ACHN (cell line): ENCODE data around the gene USP7.

Experiments
- DNase-seq: peaks from one replicate; pipeline ENCODE4 v3.0.0-alpha.2; 2015
- in situ Hi-C: cut with HindIII; loops from 2 replicates; pipeline ENCODE4 v1.10.0; 2017; ENCODE audit warnings: low sequenced_read_pairs, low pct_ligation_motif_present, low pct_unique_long_range_greater_than_20kb

Gene USP7

DNA sequence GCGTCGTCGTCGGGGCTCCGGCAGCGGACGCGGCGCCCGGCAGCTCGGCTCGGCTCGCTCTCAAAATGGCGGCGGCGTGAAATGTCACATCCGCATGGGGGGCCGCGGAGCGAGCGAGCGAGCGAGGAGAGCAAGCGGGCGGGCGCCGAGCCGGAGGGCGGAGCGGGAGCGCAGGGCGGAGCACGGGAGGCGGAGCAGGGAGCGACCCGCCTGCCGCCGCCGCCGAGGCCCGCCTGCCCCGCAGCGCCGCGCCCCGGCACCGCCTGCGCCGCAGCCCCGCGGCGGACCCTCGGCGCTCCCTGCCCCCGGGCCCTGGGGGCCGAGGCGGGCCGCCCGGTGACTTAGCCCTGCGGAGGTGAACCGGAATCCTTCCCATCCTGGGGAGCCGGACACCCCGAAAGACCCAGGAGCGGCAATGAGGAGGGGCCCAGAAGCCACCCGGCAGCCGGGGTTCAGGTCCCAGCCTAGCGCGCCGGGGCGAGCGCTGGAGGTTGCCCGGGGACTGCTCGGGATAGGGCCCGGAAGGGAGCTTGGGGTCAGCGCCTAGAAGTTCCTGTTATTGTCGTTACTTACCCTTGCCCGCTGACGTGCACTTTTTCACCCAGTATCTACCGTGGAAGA, at the start of gene USP7:
Gene USP7, minus strand, starts transcription at position 86 of the 621 bp plus-strand sequence. CDS start 621 bp downstream, outside the sequence.
- in situ Hi-C loops: no loop called here
- DNase-seq: peak; percentile 93

DNA sequence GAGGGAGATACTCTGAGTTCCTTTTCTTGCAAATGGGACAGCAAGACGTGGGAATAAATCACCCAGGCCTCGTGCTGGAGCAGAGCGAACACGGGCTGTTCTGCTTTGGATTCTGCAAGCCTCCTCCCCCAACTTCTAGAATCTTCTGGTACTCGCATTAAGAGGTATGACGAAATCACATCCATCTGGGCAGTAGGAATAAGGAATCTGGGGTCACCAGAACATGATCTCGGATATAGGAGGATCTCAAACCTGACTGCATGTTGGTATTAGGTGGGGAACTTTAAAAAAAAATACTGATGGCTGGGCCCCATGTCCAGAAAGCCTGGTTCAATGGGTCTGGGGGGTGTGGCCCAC, 49.8 kb upstream of the USP7 start:
- in situ Hi-C loops: no loop called here
- DNase-seq: no peak

DNA sequence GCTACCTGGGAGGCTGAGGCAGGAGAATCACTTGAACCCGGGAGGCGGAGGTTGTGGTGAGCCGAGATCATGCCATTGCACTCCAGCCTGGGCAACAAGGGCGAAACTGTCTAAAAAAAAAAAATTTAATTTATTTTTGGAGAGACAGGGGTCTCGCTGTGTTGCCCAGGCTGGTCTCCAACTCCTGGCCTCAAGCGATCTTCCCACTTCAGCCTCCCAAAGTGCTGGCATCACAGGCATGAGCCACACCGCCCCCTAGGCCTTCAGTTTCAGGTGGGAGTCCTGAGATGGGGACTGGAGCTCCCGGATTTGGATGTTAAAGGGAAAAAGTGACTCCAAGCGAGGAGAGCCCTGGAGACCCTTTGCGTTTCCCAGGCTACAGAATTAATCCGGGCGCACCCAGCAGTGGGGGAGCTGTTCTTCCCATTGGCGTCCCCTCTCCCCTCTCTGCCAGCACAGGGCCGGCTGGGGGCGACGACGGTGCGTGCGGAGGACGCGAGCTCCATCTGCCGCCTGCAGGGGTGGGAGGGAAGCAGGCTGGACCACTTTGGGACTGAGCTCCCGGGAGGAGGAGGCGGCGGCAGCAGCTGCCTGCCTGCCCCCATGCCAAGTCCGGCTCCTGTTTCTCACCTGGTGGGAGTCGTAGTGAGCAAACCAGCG, 49.3 kb upstream of the USP7 start:
- in situ Hi-C loops: no loop called here
- DNase-seq: no peak

GRCh38 chr16:9012330-9012729, 48.6 kb upstream of the USP7 start:
- no peak for DNase-seq
- in situ Hi-C loops: no loop called here

DNA sequence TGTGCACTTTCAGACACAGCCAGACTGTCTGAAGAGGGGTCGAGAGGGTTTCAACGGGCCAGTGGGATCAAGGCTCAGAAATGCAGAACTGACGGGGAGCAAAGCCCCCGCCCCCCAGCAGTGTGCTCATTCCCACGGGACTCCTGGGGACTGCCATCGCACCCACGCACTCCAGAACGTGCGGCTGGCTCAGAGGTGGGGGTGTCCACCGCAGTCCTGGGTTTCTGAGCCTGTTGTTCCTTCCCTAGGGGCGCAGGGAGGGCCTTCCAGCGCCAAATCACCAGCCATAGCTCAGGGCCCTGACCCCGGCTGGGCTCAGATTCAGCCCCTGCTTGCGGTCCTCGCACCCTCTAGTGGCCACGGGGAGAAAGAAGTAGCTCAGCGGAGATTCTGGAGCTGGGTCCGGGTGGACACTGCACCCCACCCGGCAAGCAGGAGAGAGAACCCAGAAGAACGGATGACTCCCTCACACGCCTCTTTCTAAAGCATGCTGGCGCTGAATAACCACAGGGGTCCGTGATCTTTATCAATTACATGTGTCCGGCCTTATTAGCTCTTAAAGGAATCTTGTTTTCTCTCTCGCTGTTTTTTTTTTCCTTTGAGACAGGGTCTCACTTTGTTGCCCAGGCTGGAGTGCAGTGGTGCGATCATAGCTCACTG, 45.0 kb upstream of the USP7 start:
- DNase-seq: peak; percentile 78
- in situ Hi-C loops: no loop called here

DNA sequence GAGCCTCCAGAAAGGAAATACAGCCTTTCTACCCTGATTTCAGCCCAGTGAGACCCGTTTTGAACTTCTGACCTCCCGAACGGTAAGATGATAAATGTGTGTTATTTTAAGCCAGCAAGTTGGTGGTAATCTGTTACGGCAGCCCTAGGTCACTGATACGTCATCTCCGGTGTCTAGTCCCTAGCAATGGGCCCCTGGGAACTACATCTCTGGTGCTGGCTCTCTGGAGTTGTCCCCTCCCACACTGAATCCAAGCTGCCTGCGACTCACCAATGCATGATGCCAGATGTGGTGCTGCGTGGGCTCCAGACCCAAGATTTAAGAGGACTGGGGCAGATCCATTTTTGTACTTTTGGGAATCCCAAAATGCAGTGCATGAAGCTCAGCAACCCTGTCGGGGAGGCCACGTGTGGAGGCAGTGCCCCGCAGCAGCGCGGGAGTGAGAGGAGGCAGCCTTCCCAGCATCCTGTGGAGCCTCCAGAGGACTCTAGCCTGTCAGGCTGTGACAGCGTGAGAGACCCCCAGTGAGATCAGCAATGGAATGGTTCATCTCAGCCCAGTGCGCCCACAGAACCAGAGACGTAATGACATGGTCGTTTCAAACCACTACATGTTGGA, 43.6 kb upstream of the USP7 start:
- no peak for DNase-seq
- in situ Hi-C loops: no loop called here

GRCh38 chr16:9004183-9004582, 40.5 kb upstream of the USP7 start:
- no peak for DNase-seq

GRCh38 chr16:9003763-9004162, 40.1 kb upstream of the USP7 start:
- in situ Hi-C loops: no loop called here
- no peak for DNase-seq

More at GRCh38 chr16:9004183-9004582, 40.5 kb upstream of the USP7 start:
- in situ Hi-C loops: no loop called here

DNA sequence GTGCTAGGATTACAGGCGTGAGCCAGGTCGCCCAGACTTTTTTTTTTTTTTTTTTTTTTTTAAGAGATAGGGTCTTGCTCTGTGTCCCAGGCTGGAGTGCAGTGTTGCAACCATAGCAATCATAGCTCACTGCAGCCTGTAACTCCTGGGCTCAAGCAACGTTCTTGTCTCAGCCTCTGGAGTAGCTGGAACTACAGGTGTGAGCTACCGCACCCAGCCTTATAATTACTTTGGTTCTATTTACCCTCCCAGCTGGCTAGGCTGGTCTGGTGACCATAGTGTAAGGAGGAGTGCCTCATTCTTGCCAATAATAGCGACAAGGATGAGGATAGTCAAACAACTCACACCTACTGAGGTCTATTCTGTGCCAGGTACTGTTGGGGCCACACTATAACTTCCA, 39.6 kb upstream of the USP7 start:
- in situ Hi-C loops: no loop called here
- no peak for DNase-seq

DNA sequence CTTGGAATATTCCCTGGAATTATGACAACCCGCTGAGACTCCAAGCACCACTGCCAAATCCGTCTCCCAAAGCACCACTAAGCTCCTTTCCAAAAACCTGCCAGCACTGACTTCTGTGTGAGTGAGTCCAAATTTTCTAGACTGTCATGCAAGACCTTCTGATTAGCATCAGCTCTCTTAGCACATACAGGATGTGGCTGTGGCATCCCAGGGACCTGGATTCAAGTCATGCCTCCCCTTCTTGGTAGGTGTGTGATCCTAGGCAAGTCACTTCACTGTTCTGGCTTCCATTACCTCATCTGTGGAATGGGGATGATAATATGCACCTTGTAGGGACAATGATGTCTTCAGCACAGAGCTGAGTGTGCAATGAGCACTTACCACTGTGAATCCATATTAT, 38.3 kb upstream of the USP7 start:
- in situ Hi-C loops: no loop called here

DNA sequence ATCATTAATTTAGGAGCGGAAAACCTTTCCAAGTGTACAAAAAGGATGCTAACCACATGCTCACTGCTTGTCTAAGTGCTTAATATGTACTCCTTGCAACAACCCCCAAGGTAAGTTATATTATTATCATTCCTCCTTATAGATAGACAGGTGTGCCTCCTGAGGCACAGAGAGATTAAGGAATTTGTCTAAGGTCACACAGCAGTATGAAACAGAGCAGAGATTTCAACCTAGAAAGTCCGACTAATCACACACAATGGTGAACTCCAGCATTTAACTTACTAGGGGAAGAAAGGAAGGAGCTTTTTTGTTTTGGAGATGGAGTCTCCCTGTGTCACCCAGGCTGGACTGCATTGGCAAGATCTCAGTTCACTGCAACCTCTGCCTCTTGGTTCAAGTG, 37.0 kb upstream of the USP7 start:
- no peak for DNase-seq
- in situ Hi-C loops: no loop called here

More for the DNA sequence above, 38.3 kb upstream of the USP7 start:
- no peak for DNase-seq

DNA sequence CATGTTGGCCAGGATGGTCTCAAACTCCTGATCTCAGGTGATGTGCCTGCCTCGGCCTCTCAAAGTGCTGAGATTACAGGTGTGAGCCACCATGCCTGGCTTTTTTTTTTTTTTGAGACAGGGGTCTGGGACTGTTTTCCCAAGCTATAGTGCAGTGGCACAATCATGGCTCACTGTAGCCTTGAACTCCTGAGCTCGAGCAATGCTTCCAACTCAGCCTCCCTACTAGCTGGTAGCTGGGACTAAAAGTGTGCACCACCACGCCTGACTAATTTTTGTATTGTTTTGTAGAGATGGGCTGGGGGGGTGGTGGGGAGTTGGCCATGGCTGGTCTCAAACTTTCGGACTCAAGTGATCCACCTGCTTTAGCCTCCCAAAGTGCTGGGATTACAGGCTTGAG, 36.1 kb upstream of the USP7 start:
- DNase-seq: no peak
- in situ Hi-C loops: no loop called here

DNA sequence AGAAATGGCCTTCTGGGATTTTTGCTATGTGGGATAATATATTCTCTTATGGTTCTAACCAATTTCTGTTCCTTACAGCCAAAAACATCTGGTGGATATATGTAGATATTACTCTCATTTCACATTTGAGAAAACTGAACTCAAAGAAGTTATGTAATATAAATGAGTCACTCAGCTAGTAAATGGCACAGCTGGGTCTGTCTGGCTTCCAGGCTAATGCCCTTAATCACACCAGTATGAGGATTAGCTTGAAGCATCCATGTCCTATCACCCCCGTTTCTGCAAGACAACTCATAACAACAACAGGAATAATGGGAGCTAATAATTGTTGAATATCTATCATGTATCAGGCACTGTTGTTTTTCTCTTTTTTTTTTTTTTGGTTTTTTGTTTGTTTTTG, 34.4 kb upstream of the USP7 start:
- no peak for DNase-seq
- in situ Hi-C loops: no loop called here

- no peak for DNase-seq
- in situ Hi-C loops: no loop called here
Observed at GRCh38 chr16:8996891-8997290, 33.2 kb upstream of the USP7 start.

DNA sequence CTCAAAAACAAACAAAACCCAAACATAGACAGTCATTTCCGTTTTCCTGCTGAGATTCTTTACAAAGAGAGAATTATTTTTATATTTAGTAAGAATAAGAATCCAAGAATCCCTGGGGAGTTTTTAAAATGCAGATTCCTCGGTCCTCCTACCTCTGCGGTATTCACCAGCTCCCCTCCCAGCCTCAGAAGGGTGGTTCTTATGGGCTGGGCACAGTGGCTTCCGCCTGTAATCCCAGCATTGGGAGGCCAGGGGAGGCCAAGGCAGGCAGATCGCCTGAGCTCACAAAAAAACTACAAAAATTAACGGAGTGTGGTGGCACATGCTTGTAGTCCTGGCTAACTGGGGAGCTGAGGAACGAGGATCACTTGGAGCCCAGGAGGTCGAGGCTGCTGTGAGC, 26.7 kb upstream of the USP7 start:
- no peak for DNase-seq
- in situ Hi-C loops: no loop called here

DNA sequence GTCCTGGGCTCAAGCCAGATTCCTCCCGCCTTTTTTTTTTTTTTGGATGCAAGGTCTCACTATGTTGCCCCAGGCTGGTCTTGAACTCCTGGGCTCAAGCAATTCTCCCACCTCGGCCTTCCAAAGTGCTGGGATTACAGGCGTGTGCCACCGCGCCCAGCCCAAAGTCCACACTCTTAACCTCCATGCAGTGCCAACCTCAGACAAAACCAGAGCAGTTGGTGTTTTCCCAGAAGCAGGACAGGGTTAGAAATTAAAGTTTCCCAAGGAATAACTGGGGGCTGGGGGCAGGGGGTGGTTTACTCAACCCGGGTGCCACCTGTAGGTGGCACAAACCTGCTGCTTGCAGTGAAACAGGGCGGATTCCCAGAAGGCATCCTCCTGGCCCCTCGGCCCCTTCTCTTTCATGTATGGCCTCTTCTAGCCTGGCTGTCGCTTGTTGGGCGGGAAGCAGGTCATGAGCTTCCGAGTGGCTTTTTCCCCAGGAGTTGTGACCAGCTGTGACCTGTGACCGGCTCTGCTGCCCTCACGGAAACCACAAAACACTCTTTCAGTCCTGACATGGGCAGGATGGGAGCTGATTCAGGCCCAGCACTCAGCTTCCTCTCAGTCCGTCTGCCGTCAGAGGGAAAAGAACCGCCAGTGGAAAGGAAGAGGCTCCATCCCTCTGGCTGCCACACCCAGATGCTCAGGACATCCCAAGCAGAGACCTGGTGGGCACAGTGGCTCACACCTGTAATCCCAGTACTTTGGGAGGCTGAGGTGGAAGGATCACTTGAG, 25.6 kb upstream of the USP7 start:
- in situ Hi-C loops: no loop called here
- no peak for DNase-seq

DNA sequence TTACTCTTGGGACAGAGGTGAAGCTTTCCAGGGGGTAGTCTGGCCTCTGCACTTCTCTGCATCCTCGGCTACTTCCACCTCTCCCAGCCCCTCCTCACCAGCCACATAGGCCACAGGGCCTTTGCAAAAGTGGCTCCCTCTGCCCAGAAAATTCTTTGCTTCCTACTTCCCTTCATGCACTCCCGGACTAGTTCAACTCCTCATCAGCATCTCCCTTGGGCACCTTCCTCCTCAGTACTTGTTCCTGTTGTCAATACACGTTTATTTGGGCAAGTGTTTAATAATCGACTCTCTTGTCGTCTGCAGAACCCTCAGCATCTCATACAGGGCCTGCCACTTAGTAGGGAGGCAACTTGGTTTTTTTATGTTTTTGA, 23.1 kb upstream of the USP7 start:
- in situ Hi-C loops: no loop called here

DNA sequence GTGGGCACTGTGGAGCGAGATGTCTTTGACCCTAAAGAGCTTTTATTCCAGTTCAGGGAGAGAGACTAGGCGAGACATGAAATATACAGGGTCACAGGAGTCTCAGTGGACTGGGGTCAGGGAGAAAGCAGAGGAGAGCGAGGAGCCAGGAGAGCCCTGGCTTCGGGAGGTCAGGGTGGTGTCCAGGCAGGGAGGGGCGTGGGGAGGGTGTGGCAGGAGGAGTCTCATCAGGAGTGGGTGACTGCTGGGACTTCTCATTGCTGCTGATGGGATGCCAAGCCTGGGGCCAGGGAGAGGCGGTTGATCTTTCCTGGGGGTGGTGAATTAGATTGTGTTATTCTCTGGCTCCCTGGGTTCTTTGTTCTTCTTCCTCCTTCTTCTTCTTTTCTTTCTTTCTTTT, 22.4 kb upstream of the USP7 start:
- no peak for DNase-seq
- in situ Hi-C loops: no loop called here

More for the DNA sequence above, 23.1 kb upstream of the USP7 start:
- no peak for DNase-seq

DNA sequence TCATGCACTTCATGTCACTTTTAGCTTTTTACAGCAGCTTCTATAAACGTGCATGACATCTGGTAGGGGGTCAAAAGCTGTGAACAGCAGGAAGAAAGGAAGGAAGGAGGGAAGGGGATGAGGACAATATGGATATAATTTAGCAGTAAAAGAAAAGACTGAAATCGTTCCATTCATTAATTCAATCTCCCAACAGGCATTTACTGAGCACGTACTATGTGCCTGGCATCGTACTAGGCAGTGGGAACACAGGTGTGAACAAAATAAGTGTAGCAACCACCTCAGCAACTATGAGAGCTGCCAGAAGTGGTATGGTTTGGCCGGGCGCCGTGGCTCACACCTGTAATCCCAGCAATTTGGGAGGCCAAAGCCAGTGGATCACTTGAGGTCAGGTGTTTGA, 19.1 kb upstream of the USP7 start:
- in situ Hi-C loops: no loop called here

More for the DNA sequence above, 19.1 kb upstream of the USP7 start:
- DNase-seq: no peak
